NCI-H2029 (cell line): ENCODE results near the gene PTGES3.
"Not testable (repeated sequence)": the region's sequence is repeated elsewhere in the genome, so short reads cannot be mapped to it uniquely, and the experiment has no call there.

ENCODE experiments used
- DNase-seq: peaks from one replicate; lab custom pipeline; 2025; lab: John Stamatoyannopoulos, UW

The PTGES3 gene

GRCh38 chr12:56657416-56658379 lies 30.4 kb downstream of the PTGES3 start:
- no peak for DNase-seq

- DNase-seq = not testable (repeated sequence)
Observed at GRCh38 chr12:56653781-56654180, 34.3 kb downstream of the PTGES3 start.

GRCh38 chr12:56648023-56648422 lies 40.1 kb downstream of the PTGES3 start:
- not testable (repeated sequence) for DNase-seq

- peak; percentile 99 for DNase-seq
Observed at GRCh38 chr12:56645717-56646446, 42.2 kb downstream of the PTGES3 start, which contains the start of gene ATP5F1B. ATP5F1B (minus strand) TSS chr12:56645984; CDS start chr12:56645963, 21 bp downstream.

GRCh38 chr12:56645201-56645716 lies 42.8 kb downstream of the PTGES3 start:
- DNase-seq = no peak

GRCh38 chr12:56644654-56645053 lies 43.4 kb downstream of the PTGES3 start:
- DNase-seq = no peak

GRCh38 chr12:56641219-56641618 lies 46.9 kb downstream of the PTGES3 start:
- DNase-seq = no peak

GRCh38 chr12:56637621-56638020 lies 50.5 kb downstream of the PTGES3 start:
- no peak for DNase-seq

GRCh38 chr12:56636675-56637540 lies 51.2 kb downstream of the PTGES3 start:
- peak; percentile 99 for DNase-seq

- peak; percentile 85 for DNase-seq
Observed at GRCh38 chr12:56635806-56636674, 52.0 kb downstream of the PTGES3 start.

GRCh38 chr12:56634837-56635791 lies 53.0 kb downstream of the PTGES3 start:
- peak; percentile 84 for DNase-seq

GRCh38 chr12:56634242-56634836 lies 53.7 kb downstream of the PTGES3 start:
- DNase-seq = peak; percentile 28

GRCh38 chr12:56633468-56634241 lies 54.4 kb downstream of the PTGES3 start:
- no peak for DNase-seq

- DNase-seq = no peak
Observed at GRCh38 chr12:56632701-56633467, 55.2 kb downstream of the PTGES3 start.

- DNase-seq = peak; percentile 38
Observed at GRCh38 chr12:56631790-56632700, 56.0 kb downstream of the PTGES3 start.

- DNase-seq = peak; percentile 79
Observed at GRCh38 chr12:56630180-56630632, 57.9 kb downstream of the PTGES3 start, which contains the start of gene BAZ2A. BAZ2A (minus strand) TSS chr12:56630326; CDS start chr12:56617530, 12,796 bp downstream.
